C4-2B (cell line): Measurements from ENCODE around the gene STAG3.

Experiments
- H3K27ac ChIP-seq: fragments of 450-650 bp; 2 replicates; pipeline ENCODE4 v1.5.1; 2017
- ZFX ChIP-seq: fragments of 450-650 bp; IDR thresholded peaks from 2 replicates; pipeline ENCODE4 v1.6.1; 2017
- TF ChIP-seq, protein P1 (sequence below): fragments of 450-650 bp; conservative IDR thresholded peaks from 2 replicates; pipeline ENCODE4 v1.5.1; 2017; ENCODE audit warnings: mild to moderate bottlenecking

STAG3 gene

DNA sequence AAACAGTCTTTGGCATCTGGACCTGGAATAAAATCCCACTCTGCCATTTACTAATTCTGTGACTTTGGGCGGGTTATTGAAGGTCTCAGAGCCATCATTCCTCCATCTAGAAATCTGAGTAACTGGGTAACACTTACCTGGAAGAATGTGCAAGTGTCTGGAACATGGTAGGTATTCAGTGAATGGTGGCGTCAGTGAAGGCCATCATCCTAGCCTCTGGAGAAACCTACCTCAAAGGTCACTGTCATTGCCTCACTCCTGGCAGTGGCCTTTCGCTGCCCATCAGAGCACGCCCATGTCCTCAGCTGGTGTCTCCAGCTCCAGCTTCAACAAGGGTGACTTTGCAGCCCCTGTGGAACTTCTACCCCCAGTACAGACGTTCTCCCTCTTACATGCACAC is 13.8 kb upstream of the STAG3 start:
- no peak for TF ChIP-seq ZFX
- TF ChIP-seq, protein P1, sequence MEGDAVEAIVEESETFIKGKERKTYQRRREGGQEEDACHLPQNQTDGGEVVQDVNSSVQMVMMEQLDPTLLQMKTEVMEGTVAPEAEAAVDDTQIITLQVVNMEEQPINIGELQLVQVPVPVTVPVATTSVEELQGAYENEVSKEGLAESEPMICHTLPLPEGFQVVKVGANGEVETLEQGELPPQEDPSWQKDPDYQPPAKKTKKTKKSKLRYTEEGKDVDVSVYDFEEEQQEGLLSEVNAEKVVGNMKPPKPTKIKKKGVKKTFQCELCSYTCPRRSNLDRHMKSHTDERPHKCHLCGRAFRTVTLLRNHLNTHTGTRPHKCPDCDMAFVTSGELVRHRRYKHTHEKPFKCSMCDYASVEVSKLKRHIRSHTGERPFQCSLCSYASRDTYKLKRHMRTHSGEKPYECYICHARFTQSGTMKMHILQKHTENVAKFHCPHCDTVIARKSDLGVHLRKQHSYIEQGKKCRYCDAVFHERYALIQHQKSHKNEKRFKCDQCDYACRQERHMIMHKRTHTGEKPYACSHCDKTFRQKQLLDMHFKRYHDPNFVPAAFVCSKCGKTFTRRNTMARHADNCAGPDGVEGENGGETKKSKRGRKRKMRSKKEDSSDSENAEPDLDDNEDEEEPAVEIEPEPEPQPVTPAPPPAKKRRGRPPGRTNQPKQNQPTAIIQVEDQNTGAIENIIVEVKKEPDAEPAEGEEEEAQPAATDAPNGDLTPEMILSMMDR, result no peak
- no peak overlapping the region for H3K27ac ChIP-seq

DNA sequence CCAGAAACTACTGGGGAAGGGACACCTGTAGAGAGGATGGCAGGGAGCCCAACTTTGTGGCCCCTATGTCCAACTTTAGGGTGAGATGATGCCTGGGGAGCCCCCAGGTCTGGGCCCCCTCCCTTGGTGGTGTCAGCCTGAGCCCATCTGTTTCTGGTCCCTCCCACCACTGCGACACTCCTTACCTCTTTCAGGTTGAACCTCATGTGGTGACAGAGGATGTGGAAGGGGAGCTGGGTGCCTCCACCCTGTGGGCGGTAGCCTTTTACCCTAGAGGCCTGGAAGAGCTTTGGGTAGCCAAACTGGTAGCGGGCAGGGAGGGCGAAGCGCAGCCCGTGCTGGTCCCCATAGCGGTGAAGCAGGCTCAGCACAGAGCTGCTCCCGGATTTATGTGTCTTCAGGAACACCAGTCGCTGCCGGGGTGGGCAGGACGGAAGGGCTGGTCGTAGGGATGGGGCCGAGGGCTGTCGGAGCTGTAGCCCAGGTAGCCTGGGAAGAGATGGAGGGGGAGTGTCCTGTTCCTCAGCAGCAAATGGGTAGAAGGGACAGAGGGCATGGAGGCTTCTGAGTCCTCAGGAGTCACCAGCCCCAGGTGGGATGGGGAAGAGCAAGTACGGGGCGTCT is 11.3 kb upstream of the STAG3 start:
- TF ChIP-seq, protein P1, result no peak
- TF ChIP-seq ZFX, result no peak
- H3K27ac ChIP-seq, result no peak overlapping the region

DNA sequence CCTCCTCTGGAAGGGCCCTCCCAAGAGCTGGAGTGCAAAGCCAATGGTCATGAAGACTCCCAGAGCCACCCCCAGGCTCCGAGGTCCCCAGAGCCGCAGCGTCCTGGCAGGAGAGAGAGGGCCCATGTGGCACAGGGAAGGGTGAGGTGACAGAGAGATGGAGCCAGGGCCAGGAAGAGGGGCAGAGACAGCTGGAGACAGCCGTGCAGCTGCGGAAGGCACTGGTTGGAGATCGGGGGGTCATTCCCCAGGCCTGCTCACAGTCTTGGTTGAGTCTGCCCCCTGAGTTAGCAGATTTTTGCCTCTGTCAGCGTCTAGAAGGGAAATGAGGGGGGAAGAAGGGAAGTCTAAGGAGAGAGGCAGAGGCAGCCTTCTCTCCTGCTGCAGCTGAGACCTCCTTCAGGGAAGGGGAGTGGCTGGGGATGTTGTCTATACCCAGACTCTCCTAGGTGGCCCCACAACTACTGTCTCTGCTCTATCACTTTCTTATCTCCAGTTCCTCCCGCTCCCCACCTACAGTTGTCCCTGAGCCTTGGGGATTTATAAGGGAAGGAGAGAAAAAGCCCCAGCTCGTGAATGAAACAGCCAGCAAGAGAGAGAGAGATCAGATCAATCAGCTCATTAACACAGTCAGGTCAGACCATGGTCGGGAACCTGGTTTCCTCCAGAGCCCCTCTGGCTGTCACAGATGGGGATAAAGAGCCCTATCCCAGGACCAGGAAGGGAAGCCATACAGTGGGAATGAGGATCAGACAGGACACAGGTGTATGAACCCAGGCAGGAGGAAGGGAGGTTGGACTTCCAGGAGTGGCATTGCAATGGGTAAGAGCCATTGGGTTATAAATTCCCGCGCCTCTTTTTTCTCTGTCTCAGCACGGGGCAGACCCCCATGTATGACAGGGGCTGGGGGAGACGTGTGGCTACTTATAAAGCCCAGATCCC is 10.5 kb upstream of the STAG3 start:
- no peak for TF ChIP-seq ZFX
- TF ChIP-seq, protein P1, result no peak
- H3K27ac ChIP-seq, result no peak overlapping the region

DNA sequence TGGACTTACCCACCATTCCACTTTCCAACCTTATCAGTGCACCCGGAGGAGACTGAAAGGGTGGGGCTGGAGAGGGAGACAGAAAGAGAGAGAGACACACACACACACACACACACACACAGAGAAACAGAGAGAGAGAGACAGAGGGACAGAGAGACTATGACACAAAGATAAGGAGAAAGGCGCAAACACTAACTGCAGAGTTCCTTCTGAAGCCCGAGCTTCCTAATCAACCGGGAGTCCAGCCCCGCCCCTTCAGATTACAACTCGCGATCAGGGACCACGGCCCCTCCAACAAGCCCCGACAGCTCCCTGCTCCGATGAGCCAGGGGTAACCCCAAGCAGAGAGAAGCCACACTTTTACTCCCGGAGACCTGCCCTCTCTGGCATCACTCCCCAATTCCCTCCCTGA is 9.8 kb upstream of the STAG3 start:
- TF ChIP-seq ZFX, result no peak
- TF ChIP-seq, protein P1, result no peak
- H3K27ac ChIP-seq, result no peak overlapping the region

DNA sequence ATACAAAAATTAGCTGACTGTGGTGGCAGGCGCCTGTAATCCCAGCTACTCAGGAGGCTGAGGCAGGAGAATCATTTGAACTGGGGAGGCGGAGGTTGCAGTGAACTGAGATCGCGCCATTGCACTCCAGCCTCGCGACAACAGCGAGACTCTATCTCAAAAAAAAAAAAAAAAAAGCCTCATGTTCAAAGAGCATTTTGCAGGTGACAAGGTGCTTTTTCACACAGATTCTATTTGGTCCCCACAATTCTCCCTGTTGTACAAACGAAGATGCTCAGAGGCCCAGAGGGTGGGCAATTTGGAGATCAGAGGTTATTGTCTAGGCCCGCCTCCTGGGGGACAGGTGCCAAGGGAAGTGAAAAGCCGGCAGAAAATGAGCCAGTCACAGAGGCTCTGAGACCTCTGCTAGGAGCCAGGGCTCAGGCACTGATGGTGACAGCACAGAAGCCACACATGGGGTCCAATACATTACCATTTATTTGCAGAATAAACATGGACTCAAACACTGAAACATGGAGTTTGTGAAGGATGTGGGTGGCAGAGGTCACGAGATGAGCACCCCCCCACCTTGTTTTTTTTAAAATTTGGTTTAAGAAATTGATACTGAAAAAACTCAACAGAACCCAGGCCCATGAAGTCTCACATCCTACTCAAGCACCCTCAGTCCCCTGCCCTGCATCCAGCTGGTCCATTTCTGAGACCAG is 8.4 kb upstream of the STAG3 start:
- H3K27ac ChIP-seq, result no peak overlapping the region
- TF ChIP-seq, protein P1, result no peak
- TF ChIP-seq ZFX, result no peak

DNA sequence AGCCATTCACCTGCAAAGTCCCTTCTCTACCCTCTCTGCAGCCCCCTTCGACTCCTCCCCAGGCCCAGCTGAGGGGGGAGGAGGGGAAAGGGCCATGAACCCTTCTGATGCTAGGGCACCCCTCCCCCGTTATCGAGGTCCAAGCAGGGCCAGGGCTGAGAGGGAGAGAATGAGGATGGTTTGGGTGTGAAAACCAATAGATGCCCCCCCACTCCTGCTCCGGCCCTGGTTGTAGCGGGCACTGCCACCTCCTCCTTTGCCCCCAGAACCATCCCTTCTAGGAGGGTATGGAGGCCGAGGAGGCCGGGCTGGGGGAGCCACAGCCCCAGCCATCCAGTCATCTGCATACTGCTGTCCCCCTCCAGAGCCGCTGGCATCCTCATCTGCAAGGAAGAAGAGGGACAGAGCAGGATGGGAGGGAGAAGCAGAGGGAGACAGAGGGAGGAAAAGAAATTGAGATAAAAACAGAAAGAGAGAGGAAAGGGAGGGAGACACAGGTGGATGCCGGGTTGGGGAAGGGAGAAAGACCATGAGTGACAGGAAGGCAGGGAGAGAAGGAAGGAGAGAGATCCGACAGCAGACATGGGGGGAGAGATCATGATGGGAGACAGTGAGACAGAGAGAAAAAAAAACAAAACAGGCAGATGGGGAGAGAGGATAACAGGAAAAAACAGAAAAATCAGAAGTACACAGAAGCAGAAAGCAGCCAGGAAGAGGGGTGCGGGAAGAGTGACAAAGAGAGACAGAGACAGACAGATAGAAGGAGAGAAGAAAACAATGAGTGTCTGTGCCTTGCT is 7.4 kb upstream of the STAG3 start:
- TF ChIP-seq, protein P1, result no peak
- no peak for TF ChIP-seq ZFX
- H3K27ac ChIP-seq, result no peak overlapping the region
